Smooth muscle cell (in vitro differentiated cells): ENCODE data around the gene TGFBR2. TPM values are rescaled to one million over a fixed set of nuclear protein-coding genes. Genes with fewer than 3 reads are reported as not detected.

Source experiments
- DNase-seq: peaks from one replicate; lab custom pipeline; 2025; ENCODE audit not compliant: unreplicated experiment; lab: John Stamatoyannopoulos, UW
- H2AFZ ChIP-seq: fragments of 200-600 bp; sonication (generic); 2 replicates; pipeline ENCODE4 v1.6.0; 2016; ENCODE audit warnings: antibody characterized with exemption, low read depth, mild to moderate bottlenecking
- H3F3A ChIP-seq: fragments of 200-600 bp; sonication (generic); 2 replicates; pipeline ENCODE4 v1.6.0; 2017; ENCODE audit warnings: antibody characterized with exemption, low read depth
- H3K27ac ChIP-seq: fragments of 200-600 bp; sonication (generic); 2 replicates; pipeline ENCODE4 v1.5.1; 2016; ENCODE audit warnings: low read depth, mild to moderate bottlenecking
- H3K27me3 ChIP-seq: fragments of 200-600 bp; sonication (generic); 2 replicates; pipeline ENCODE4 v1.6.1; 2016; ENCODE audit warnings: low read depth, mild to moderate bottlenecking
- H3K36me3 ChIP-seq: fragments of 200-600 bp; sonication (generic); 2 replicates; pipeline ENCODE4 v1.5.1; 2016; ENCODE audit warnings: low read depth
- H3K4me1 ChIP-seq: fragments of 200-600 bp; sonication (generic); 2 replicates; pipeline ENCODE4 v1.5.1; 2016; ENCODE audit warnings: low read depth
- H3K4me2 ChIP-seq: fragments of 200-600 bp; sonication (generic); 2 replicates; pipeline ENCODE4 v1.6.0; 2016; ENCODE audit warnings: mild to moderate bottlenecking
- H3K4me3 ChIP-seq: fragments of 200-600 bp; sonication (generic); 2 replicates; pipeline ENCODE4 v1.5.1; 2016; ENCODE audit warnings: mild to moderate bottlenecking
- H3K79me2 ChIP-seq: fragments of 200-600 bp; sonication (generic); 2 replicates; pipeline ENCODE4 v1.6.0; 2016; ENCODE audit warnings: low read depth, mild to moderate bottlenecking
- H3K9ac ChIP-seq: fragments of 200-600 bp; sonication (generic); 2 replicates; pipeline ENCODE4 v1.6.0; 2016; ENCODE audit warnings: low read depth
- H3K9me3 ChIP-seq: fragments of 200-600 bp; sonication (generic); replicated peaks from 2 replicates; pipeline ENCODE4 v1.5.1; 2016; ENCODE audit warnings: low read depth
- H4K20me1 ChIP-seq: fragments of 200-600 bp; sonication (generic); 2 replicates; pipeline ENCODE4 v1.6.0; 2016; ENCODE audit warnings: low read depth
- WGBS: methylation state at CpG from one replicate; pipeline ENCODE4 v1.1.7; 2016; ENCODE audit warnings: low lambda C conversion rate; 5-methylcytosine and 5-hydroxymethylcytosine counted together
- polyA plus RNA-seq: library from polyadenylated mRNA; unstranded; fragments of >200 nt; fragmentation: Nextera tagmentation; extraction: Ambion mirVana; gene quantifications from 2 replicates; pipeline ENCODE4 v1.2.1, GENCODE V29; 2016
- total RNA-seq: library from RNA; depleted of rRNA; stranded (reverse); fragments of >200 nt; gene quantifications from 2 replicates; pipeline ENCODE4 v1.2.3, GENCODE V29; 2014
- TF ChIP-seq, protein P1 (sequence below): fragments of 200-600 bp; sonication (generic); IDR thresholded peaks from 2 replicates; pipeline ENCODE4 v1.5.1; 2017; ENCODE audit warnings: borderline replicate concordance, mild to moderate bottlenecking, antibody characterized with exemption; ENCODE audit not compliant: insufficient read depth, poor library complexity, severe bottlenecking

Gene TGFBR2
- total and polyA plus RNA-seq, 2 experiments from 2014 or later: 39.6 to 53.7 TPM

- no peak overlapping the region for H2AFZ ChIP-seq
Observed at GRCh38 chr3:30614373-30614772, 8.0 kb downstream of the TGFBR2 start.

GRCh38 chr3:30614943-30615342, 8.5 kb downstream of the TGFBR2 start:
- Histone ChIP-seq H3K27ac (no peak overlapping the region), H3K79me2 (peaks cover 98% of the 10 kb centered on the region), H3F3A (peaks cover 16% of the 10 kb centered on the region), H3K4me2 (no peak overlapping the region), H4K20me1 (peaks cover 93% of the 10 kb centered on the region), H3K36me3 (no peaks in the 10 kb centered on the region), H3K27me3 (no peaks in the 10 kb centered on the region), H3K4me3 (no peak overlapping the region), H3K4me1 (peaks cover 15% of the 10 kb centered on the region), H3K9me3 (no peaks in the 10 kb centered on the region), H3K9ac (no peak overlapping the region), H2AFZ (no peak overlapping the region)
- no peak for DNase-seq
- WGBS: 85% methylated on average over 1 of the region's 1 CpG
- TF ChIP-seq, protein P1, sequence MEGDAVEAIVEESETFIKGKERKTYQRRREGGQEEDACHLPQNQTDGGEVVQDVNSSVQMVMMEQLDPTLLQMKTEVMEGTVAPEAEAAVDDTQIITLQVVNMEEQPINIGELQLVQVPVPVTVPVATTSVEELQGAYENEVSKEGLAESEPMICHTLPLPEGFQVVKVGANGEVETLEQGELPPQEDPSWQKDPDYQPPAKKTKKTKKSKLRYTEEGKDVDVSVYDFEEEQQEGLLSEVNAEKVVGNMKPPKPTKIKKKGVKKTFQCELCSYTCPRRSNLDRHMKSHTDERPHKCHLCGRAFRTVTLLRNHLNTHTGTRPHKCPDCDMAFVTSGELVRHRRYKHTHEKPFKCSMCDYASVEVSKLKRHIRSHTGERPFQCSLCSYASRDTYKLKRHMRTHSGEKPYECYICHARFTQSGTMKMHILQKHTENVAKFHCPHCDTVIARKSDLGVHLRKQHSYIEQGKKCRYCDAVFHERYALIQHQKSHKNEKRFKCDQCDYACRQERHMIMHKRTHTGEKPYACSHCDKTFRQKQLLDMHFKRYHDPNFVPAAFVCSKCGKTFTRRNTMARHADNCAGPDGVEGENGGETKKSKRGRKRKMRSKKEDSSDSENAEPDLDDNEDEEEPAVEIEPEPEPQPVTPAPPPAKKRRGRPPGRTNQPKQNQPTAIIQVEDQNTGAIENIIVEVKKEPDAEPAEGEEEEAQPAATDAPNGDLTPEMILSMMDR: no peak

More at GRCh38 chr3:30614373-30614772, 8.0 kb downstream of the TGFBR2 start:
- TF ChIP-seq, protein P1: no peak
- Histone ChIP-seq H3K9ac (no peak overlapping the region), H3K4me1 (peaks cover 15% of the 10 kb centered on the region), H3K27me3 (no peaks in the 10 kb centered on the region), H3K9me3 (no peaks in the 10 kb centered on the region), H3K27ac (no peak overlapping the region), H3K79me2 (peaks cover 100% of the 10 kb centered on the region), H3F3A (peaks cover 16% of the 10 kb centered on the region), H3K4me3 (no peak overlapping the region), H4K20me1 (peaks cover 94% of the 10 kb centered on the region), H3K4me2 (no peak overlapping the region), H3K36me3 (no peaks in the 10 kb centered on the region)
- WGBS: 95% methylated on average over 4 of the region's 4 CpGs
- no peak for DNase-seq

GRCh38 chr3:30615615-30616346, 9.4 kb downstream of the TGFBR2 start:
- WGBS: 92% methylated on average over 3 of the region's 3 CpGs
- Histone ChIP-seq H3K9ac (no peak overlapping the region), H3K4me2 (peak overlapping the region; percentile 36), H3K9me3 (no peaks in the 10 kb centered on the region), H2AFZ (no peak overlapping the region), H3K79me2 (peaks cover 98% of the 10 kb centered on the region), H3K36me3 (no peaks in the 10 kb centered on the region), H3K4me3 (no peak overlapping the region), H3K27ac (peak overlapping the region; percentile 53), H4K20me1 (peaks cover 92% of the 10 kb centered on the region), H3K27me3 (no peaks in the 10 kb centered on the region), H3K4me1 (peaks cover 15% of the 10 kb centered on the region), H3F3A (peaks cover 16% of the 10 kb centered on the region)
- TF ChIP-seq, protein P1: no peak
- DNase-seq: no peak
